Activated CD4-positive, alpha-beta T cell treated with anti-CD3 and anti-CD28 coated beads for 48 hours (primary cell): ENCODE measurements around the gene PIP4K2C.
"Not testable (repeated sequence)": the region's sequence is repeated elsewhere in the genome, so short reads cannot be mapped to it uniquely, and the experiment has no call there.

Experiments
- DNase-seq: peaks from one replicate; pipeline ENCODE4 v3.0.0-alpha.2; 2020

Gene PIP4K2C

DNA sequence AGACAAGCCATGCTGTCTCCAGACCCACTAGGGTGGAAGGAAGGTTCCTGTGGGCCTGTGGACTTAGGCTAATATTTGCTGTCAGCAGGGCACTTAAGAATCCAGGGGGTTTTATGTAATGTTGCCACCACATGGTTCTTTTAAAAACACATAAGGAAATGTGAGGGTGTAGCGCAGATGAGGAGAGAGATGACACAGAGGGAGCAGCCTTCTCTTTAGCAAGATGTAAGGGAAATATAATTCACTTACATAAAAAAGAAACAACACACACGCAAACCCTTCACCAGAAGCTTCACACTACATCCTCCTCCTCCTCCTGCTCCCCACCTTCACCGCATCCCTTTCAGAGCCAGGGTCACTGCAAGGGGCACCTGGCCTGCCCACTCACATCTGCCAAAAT is 4.9 kb upstream of the PIP4K2C start:
- no peak for DNase-seq

DNA sequence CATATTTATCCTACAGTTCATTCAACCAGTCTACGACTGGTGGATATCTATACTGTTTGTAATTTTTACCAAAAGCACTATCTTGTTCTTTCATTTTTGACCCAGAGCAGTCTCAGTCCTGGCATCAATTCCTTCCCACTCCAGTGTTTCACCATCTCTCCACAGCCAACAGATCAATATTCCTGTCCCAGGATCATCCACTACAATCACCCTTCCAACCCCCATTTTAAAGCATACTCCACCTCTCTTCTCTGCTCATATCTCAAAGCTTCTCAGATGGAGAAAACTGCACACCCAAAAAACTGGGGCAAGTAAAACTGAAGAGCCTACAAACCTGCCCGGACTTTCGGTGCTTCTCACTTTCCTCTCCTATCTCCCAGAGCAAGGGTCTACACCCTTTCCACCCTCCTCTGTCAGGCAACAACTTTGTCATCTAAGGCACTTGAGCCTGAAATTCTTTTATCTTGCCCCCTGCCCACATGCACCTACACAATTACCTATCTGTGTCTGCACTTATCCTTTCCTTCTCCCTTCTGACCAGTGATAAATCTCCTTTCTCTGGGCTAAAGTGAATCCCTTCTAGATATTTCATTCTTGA is 4.1 kb upstream of the PIP4K2C start:
- no peak for DNase-seq

DNA sequence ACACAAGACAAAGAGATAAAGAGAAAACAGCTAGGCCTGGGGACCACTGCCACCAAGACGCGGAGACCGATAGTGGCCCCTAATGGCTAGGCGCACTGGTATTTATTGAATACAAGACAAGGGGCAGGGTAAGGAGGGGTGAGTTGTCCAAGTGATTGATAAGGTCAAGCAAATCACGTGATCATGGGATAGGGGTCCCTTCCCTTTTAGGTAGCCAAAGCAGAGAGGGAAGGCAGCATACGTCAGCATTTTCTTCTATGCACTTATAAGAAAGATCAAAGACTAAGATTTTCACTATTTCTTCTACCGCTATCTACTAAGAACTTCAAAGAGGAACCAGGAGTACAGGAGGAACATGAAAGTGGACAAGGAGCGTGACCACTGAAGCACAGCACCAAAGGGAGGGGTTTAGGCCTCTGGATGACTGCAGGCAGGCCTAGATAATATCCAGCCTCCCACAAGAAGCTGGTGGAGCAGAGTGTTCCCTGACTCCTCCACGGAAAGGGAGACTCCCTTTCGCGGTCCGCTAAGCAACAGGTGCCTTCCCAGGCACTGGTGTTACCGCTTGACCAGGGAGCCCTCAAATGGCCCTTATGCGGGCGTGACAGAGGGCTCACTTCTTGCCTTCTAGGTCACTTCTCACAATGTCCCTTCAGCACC is 1.9 kb upstream of the PIP4K2C start:
- not testable (repeated sequence) for DNase-seq

DNA sequence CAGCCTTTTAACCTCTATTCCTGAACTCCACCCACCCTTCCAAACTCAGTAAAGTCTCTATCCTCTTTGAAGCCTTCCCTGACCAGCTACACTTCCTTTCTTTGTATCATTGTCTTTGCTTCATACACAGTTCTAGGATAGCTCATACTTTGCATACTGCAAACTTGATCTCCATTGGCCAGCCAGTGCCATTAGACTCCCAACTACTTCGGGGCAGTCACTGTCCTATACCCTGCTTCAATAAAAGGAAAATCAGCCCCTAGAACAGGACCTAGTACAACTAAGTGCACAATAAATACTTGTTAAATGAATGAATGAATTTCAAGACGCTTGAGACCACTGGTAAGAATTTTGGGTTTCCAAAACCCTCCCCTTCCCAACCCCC is 521 bp upstream of the PIP4K2C start:
- no peak for DNase-seq

DNA sequence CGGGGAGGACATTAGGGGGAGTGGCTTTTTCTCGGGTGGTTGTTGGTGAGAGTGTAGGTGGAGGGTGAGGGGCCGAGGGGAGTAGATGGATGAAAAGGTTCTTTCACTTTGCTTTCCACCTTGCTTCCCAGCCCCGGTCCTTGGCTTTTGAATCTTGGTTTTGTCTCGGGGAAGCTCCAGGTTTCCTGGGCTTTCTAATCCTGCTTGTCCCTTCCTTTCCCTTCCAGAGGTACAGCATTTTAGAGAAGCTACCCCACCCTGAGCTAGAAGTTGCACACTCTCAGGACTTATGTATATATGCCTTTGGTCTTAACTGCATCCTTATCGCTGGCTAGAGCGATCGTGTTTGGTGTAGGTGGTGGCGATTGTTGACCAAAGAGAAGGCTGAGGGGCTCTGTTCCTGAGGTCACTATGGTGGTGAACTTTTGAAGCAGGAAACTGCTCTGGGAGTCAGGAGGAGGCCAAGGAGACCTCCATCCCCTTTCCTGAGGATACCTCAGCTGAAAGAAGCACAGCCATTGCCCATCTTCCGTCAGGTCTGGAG is 862 bp downstream of the PIP4K2C start:
- no peak for DNase-seq

DNA sequence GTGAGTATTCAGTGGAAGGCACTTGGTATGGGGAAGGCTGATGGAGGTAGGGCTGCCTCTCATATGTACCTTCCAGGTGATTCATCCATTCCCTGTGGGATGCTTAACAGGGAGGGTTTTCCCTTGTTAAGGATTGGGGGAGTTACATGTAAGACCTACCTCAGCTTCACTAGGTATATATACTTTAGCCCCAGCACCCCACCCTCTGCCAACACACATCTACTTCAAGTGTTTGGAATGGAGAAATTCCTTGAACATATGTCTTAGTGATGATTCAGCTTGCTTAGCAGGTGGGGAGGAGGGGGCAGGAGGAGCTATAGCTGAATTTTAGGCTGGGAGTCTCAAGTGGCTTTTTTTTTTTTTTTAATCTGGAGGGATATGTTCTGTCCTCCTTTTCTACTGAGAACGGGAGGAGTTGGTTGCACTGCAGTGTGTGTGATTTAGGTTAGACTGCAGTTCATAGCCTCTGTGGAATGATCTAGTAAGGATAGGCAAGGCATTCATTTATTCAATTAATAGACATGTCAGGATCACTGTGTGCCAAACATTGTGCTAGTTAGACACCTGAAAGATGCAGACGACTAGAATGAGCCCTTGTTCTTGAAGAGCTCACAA is 1.7 kb downstream of the PIP4K2C start:
- no peak for DNase-seq

DNA sequence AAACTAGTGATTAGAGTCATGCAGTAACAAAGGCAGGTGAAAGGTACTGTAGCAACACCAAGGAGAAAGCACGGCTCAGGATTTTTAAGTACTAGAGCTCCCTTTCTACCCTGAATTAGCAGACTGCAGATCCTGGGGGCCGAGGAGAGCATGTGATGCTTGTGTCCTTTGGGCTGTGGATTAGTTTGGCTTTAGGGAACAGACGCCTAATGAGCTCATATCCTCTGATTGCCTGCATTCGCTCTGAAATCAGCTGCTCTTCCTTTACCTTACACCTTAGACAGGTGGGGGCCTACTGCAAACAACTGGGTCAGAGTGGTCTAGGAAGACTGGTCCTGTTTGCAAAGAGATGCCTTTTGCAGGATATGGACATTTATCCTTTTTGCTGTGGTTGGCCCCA is 2.2 kb downstream of the PIP4K2C start:
- DNase-seq, result no peak

DNA sequence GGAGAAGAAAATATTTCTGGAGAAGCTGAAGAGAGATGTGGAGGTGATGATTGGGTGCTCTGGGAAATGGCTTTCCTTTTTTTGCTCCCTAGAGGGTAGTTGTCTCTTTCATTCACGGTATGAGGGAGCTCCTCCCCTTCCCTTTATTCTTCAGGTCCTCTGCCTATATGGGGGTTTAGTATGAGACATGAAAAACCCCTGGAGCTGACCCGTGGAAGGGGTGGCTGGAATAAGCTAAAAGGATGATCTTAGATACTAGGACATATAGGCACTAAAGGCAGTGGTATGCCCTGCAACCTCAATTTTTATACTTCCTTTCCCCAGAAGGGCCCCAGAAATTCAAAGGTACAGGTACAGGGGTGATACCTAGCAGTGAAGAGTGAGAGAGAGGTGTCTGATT is 9.4 kb downstream of the PIP4K2C start:
- no peak for DNase-seq

DNA sequence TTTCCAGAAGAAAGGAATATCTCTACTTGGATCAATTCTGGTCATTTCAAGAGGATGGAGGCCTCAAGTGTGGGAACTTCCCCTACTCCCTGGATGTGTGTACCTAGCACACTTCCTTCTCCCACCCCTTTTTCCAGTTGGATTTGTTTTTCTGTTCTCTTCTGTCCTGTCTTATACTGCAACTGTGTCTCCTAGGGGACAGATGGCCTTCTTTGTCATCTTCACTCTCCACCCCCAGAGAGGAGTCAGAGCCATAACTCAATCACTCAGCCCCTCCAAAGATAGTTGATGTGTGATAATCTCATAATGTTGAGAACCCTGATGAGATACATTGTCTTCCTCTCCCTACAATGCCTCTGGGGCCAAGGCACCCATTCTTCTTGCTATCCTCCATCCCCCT is 11.6 kb downstream of the PIP4K2C start:
- no peak for DNase-seq

DNA sequence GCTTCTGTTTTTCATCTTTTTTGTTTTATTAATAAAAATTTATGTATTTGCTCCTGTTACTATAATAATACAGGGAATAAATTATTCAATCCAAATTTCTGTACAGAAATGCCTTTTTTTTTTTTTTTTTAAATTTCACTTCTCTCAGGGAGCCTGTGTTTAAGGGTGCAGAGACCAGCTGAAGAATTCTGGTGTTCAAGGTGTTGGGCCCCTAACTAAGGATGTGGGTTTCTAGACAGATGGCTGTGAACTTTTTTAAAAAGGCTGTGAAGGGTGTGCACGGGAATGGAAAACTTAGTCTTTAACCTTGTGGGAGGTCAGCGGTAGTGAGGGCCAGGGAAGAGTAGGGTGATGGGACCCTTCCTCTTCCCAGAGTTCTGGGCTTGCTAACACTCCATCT is 12.3 kb downstream of the PIP4K2C start:
- DNase-seq, result no peak

DNA sequence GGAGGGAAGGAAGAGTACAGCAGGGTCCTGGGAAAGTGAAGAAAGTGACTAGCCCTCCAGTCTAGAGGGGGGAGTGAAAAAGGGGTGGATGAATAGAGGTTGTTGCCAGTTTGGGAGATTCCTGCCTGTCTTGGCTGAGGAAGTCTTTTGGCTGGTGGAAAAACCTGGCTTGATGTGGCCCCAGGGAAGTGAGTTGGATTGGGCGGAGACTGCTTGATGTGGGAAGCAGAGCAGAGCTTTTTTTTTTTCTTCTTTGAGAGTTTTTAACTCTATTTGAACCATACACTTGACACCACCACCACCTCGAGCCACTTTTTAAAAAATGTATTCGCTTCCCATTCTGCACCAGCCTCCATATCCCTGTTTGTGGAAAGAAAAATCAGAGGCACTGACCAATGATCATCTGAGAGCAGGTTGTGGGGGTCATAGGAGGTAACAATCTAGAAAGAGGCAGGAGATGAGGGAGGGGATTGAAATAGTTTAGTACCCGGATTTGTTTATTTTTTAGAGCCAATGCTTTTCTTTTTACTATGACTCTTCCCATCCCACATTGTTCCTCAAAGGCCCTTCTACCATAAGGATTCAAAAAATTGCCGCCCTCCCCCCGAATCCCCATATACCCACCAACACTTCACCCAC is 12.9 kb downstream of the PIP4K2C start:
- no peak for DNase-seq

DNA sequence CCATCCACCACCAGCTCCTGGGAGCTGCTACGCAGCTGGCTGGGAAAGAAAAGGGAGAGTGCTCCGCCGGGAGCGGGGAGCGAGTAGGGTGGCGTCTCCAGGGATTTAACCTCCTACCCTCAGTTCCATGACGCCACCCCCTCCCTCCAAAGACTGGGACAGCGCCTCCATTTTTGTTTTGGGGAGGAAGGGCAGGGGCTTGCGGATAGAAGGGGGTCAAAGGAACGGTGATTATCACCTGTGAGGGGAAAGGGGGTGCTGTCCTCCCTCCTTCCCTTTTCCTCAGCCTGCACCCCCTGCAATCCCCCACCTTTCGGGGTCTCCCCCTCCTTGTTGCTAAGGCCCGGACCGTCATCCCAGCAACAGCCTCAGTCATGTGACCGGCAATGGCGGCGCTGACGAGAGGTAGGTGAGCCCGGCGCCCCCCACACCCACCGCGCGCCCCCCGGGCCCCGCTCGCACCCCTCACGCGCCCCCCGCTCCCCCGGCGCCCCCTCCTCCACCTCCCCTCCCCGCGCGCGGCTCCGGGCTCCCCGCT is 13.5 kb downstream of the PIP4K2C start, which contains the start of gene DTX3:
TSS of gene DTX3 (plus strand) at position 371 of the 538 bp plus-strand sequence. CDS start 1,694 bp downstream, outside the sequence.
- peak; percentile 50 for DNase-seq

DNA sequence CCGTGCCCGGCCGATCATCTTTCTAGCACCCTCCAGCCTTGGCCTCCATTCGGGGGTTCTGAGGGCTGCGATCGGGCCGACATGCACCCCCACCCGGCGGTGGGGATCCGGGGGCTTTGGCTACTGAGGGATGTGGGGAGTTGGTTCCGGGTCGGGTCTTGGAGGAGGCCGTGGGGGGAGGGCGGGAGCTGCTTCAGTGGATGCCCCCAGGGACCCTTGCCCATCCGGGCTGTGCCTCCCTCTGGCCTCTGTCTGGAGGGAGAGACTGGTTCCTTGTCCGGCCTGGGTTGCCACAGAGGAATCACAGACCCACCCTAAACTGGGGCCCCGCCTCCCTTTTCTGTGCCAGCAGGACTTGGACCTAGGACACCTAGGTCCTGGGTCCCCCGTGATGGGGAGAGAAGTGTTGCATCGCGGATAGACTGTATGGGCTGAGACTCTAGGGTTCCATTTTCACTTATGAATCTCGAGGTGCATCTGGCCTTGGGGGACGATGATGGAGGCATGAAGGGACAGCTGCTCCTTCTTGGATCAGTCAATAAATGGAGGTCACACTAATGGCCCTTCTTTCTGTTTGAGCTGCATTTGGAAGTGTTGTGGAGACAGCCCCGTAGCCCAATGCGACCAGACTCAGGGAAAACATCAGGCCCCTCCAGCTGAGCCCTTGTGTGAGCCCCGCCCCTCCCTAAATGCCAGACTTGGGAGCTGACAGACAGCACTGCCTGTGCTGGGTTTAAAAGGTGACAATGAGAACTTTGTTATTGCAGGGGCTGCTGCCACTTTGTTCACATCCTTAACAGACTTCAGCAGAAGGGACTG is 14.2 kb downstream of the PIP4K2C start:
- DNase-seq, result peak; percentile 23

DNA sequence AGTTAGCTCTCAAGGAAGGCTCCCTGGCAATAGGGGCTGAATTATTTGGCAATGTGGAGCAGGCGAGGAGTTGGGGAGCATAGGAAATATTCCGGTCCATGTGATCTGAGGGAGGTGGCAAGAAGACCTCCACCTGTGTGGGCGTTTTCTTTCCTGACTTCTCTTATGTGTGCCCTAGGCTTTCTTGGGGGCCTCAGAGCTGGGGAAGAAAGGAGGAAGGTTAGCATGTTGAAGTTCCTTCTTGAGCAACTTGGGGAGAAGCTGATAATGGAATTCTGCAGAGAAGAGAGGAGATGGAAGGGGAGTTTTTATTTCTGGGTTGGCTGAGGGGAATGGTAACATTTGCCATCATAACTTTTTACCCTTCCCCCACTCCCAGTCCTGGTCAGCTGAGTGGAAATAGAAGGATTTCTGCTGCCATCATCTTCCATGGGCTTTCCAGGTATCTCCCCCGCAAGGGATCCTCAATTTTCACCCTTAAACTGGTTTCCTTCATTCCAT is 14.9 kb downstream of the PIP4K2C start:
- no peak for DNase-seq

DNA sequence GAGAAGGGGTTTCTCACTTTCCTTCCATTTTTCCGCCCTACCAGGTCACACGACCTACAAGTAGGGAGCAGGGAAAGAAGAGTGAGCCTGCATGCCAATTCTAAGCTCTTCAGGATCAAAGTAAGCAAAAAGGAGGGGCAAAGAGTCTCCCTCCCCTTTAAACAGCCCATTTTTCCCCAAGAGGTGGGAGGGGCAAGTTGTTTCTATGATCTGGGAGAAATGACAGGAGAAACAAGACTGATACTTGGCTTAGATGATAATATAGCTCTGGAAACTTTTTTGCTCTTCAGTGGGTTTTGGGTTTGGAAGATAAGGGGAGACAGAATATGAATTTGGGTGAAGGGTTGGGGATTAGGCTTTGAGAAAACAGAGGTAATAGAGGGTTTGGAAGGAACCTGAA is 15.4 kb downstream of the PIP4K2C start:
- no peak for DNase-seq

DNA sequence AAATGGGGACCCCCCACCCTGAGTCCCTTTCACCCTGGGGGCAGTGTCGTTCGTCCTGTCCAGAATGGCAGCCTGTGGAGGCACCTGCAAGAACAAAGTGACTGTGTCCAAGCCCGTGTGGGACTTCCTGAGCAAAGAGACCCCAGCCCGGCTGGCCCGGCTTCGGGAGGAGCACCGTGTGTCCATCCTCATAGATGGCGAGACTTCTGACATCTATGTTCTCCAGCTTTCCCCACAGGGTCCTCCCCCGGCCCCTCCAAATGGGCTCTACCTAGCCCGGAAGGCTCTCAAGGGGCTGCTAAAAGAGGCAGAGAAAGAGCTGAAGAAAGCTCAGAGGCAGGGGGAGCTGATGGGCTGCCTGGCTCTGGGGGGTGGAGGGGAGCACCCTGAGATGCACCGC is 15.8 kb downstream of the PIP4K2C start:
- no peak for DNase-seq

DNA sequence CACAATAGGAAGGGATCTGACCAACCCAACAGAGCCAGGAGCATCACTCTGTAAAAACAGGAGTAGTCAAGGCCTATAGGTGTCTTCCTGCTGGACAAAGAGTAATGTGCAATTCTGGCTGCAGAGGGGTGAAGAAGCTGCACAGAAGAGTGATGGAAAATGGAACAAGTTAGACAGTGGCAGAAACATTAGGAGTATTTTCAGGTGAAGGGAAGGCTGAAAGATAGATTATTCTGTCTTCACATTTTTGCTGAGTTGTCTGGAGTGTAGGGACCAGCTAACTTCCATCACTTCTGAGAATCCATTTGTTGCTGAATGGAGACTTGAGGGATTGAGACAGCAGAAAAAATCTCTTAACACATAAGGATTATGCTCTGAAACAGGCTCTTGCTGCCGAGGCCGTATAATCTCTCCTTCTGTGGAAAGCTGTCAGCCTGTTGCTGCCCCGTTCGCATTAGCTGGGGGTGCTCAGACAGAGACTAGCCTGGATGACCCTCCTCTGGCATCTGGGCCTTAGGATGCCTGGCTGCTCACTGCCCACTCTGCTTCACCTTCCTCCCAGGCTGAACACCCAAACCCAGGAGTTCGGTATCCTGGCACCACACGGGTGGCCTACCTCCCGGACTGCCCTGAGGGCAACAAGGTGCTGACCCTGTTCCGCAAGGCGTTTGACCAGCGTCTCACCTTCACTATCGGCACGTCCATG is 17.1 kb downstream of the PIP4K2C start:
- DNase-seq, result no peak

DNA sequence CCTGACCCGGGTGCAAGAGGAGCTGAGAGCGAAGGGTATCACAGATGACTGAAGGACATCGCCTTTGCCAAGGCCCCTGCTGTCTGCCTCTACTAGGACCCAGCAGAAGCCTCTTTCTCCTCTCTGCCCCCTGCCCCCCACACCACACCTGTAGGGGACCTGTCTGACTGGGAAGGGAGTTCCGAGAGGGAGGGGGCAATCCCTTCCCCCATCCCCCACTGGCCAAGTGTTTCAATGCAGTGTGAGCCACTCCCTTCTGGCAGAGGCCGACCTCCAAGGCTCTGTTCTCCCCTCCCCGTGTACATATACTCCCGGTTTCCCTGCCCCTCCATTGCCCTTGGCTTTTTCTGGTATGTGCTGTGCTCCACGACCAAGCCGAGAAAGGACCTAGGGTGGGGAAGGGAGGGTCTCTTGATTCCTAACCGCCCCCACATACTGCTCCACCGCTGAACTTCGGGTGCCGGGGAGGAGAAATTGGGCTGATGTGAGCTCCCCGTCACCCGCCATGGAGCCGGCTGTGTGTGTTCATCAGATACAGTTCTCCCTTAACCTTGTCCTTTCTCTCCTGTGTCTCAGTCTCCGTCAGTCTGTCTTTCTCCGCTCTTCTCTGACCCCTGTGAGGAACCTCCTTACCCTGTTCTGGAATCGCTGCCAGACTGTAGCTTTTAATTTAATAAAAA is 18.2 kb downstream of the PIP4K2C start:
- no peak for DNase-seq

DNA sequence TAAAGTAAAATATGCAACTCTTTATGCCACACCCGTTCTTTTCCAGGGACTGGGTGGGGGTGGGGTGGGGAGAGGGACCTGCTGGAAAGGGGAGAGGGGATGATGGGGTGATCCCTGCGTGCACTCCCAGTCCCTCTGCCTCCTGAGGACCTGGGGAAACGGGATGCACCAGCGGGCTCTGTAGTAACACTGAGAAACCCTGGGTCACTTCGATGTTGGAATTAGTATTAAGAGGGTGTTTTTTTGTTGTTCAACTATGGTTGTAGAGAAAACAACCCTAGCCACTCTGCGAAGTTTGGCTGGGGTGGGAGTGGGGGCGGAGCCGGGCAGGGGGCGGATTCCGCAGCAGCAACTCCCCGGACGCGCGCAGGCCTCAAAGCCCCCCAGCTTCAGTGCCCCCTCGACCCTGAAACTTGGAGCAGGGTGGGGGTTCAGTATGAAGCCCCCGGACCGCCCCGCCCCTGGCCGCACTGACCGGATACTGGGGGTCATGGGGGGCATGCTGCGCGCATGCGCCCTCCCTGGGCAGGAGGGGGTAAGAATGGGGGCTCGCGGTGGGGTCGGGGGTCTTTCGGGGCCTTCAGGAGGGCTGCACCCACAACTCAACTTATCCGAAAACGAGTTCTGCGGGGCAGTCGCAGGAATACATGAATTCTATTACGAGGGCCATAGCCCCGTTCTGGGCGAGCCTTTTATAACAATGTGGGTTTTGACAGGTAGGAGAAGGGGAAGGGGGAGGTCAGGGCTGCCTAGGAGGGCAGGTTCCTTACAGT is 19.0 kb downstream of the PIP4K2C start:
- DNase-seq, result no peak

DNA sequence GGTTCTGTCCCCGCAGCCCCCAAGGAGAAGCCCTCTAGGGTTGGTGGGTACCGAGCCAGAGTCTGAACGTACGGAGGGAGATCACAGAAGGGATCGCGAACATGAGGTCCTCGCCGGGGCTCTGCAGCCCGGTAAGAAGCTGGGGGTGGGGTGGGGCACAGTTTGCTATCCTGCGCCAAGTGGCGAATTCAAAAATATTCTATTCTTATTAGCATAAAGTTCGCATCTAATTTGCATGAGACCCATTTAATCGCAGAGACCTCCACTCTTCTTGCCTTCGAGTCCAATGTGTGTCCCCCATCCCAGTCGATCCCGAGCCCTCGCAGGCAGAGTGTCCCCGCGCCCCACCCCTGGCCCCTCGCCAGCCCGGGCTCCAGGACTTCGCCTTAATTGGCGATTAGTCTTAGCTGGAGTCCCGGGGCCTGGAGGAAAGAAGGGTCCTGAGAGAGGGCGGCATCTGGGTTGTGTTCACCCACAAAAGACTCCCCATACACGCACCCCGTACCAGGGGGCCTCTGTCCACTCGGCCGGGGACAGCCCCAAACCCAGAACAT is 19.6 kb downstream of the PIP4K2C start:
- no peak for DNase-seq
